HL-60 (cell line): ENCODE data around the gene SUMO2.
A peak's percentile ranks its signal among the peaks of the same experiment; 100 is the strongest.

Experiments
- DNase-seq, 2 experiments: peaks; one replicate each; pipeline ENCODE4 v3.0.0-alpha.2; 2010 to 2020; ENCODE audit warnings: low read depth in 1 of 2, low spot score in 1 of 2
- H3K27ac ChIP-seq: fragments of 250-450 bp; sonication (Bioruptor Pico); replicated peaks from 2 replicates; pipeline ENCODE4 v1.5.1; 2020; ENCODE audit warnings: mild to moderate bottlenecking, moderate library complexity
- H3K27me3 ChIP-seq: fragments of 250-450 bp; sonication (Bioruptor Pico); 2 replicates; pipeline ENCODE4 v1.5.1; 2021; ENCODE audit warnings: mild to moderate bottlenecking, moderate library complexity; ENCODE audit not compliant: insufficient read depth, poor library complexity, severe bottlenecking
- H3K4me3 ChIP-seq: replicated peaks from 2 replicates; pipeline ENCODE4 v1.5.1; 2011; ENCODE audit warnings: mild to moderate bottlenecking, control low read depth, low read length; ENCODE audit not compliant: insufficient read depth
- CTCF ChIP-seq: IDR thresholded peaks from one replicate; pipeline ENCODE4 v1.5.1; 2011; ENCODE audit warnings: low read length, control low read depth, inconsistent platforms; ENCODE audit not compliant: insufficient read depth
- GABPA ChIP-seq: IDR thresholded peaks from 2 replicates; pipeline ENCODE4 v1.6.1; 2012; ENCODE audit warnings: low read depth
- POLR2AphosphoS5 ChIP-seq: IDR thresholded peaks from 2 replicates; pipeline ENCODE4 v1.6.1; 2012; ENCODE audit warnings: low read depth
- REST ChIP-seq: IDR thresholded peaks from 2 replicates; pipeline ENCODE4 v1.6.1; 2012; ENCODE audit warnings: low read depth; ENCODE audit not compliant: insufficient replicate concordance
- SPI1 ChIP-seq: IDR thresholded peaks from 2 replicates; pipeline ENCODE4 v1.6.1; 2012; ENCODE audit warnings: low read depth, mild to moderate bottlenecking, borderline replicate concordance

The SUMO2 gene

GRCh38 chr17:75194879-75195278 lies 12.1 kb upstream of the SUMO2 start:
- TF ChIP-seq REST (no peak), SPI1 (no peak), GABPA (no peak), POLR2AphosphoS5 (no peak), CTCF (no peak)
- no peak for DNase-seq
- Histone ChIP-seq H3K27me3 (no peaks in the 10 kb centered on the region), H3K4me3 (no peak overlapping the region), H3K27ac (no peak overlapping the region)

GRCh38 chr17:75191584-75191983 lies 8.8 kb upstream of the SUMO2 start:
- peak in 1 of 2 experiments; percentile 36 for DNase-seq
- Histone ChIP-seq H3K27ac (no peak overlapping the region), H3K27me3 (no peaks in the 10 kb centered on the region), H3K4me3 (no peak overlapping the region)
- no peak for TF ChIP-seq CTCF
- TF ChIP-seq POLR2AphosphoS5 = no peak
- no peak for TF ChIP-seq SPI1
- TF ChIP-seq GABPA = no peak
- TF ChIP-seq REST = no peak

- Histone ChIP-seq H3K27me3 (no peaks in the 10 kb centered on the region), H3K4me3 (no peak overlapping the region), H3K27ac (no peak overlapping the region)
- no peak for DNase-seq
- TF ChIP-seq GABPA = no peak
- no peak for TF ChIP-seq CTCF
- no peak for TF ChIP-seq REST
- no peak for TF ChIP-seq POLR2AphosphoS5
- no peak for TF ChIP-seq SPI1
Observed at GRCh38 chr17:75188614-75189013, 5.9 kb upstream of the SUMO2 start.
